ENCODE data around the gene APLP1. TPM values are rescaled to one million over a fixed set of nuclear protein-coding genes. Genes with fewer than 3 reads are reported as not detected.

APLP1 gene
- total RNA-seq, 6 experiments from 2014 or later = 0.27 to 1.5 (median 0.37) TPM; not detected in 3

- ATAC-seq (no peak), DNase-seq (no peak)
- no peak overlapping the region for H3K4me3 ChIP-seq
- H3K27ac ChIP-seq = no peak overlapping the region
- H3K9me3 ChIP-seq = no peaks in the 10 kb centered on the region
- peaks cover 0 to 14% (median 0%) of the 10 kb centered on the region in 4 donors for H3K36me3 ChIP-seq
- H3K4me1 ChIP-seq = no peaks in the 10 kb centered on the region
- TF ChIP-seq POLR2A (IDR thresholded peaks at IDR 0.05) = no peak
- TF ChIP-seq, protein P1, sequence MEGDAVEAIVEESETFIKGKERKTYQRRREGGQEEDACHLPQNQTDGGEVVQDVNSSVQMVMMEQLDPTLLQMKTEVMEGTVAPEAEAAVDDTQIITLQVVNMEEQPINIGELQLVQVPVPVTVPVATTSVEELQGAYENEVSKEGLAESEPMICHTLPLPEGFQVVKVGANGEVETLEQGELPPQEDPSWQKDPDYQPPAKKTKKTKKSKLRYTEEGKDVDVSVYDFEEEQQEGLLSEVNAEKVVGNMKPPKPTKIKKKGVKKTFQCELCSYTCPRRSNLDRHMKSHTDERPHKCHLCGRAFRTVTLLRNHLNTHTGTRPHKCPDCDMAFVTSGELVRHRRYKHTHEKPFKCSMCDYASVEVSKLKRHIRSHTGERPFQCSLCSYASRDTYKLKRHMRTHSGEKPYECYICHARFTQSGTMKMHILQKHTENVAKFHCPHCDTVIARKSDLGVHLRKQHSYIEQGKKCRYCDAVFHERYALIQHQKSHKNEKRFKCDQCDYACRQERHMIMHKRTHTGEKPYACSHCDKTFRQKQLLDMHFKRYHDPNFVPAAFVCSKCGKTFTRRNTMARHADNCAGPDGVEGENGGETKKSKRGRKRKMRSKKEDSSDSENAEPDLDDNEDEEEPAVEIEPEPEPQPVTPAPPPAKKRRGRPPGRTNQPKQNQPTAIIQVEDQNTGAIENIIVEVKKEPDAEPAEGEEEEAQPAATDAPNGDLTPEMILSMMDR (IDR thresholded peaks at IDR 0.05) = no peak
- no peaks in the 10 kb centered on the region for H3K27me3 ChIP-seq
- 90% methylated on average over 7 of the region's 13 CpGs for WGBS (ENCODE audit: insufficient coverage, low coverage, low lambda C conversion rate, missing lambda C conversion rate)
- intact Hi-C loops (cut with DNase I) = no loop called here
Observed at GRCh38 chr19:35896643-35897040, 28.3 kb downstream of the APLP1 start.

- Histone ChIP-seq H3K4me3 (peak overlapping the region in 1 of 3 donors; percentile 64), H3K4me1 (no peaks in the 10 kb centered on the region), H3K36me3 (peaks cover 0 to 12% (median 0%) of the 10 kb centered on the region in 4 donors), H3K9me3 (no peaks in the 10 kb centered on the region), H3K27ac (peak overlapping the region; percentile 74 to 90 (median 86)), H3K27me3 (no peaks in the 10 kb centered on the region)
- ATAC-seq (no peak), DNase-seq (no peak)
- intact Hi-C loops (cut with DNase I) = no loop called here
- 84% methylated on average over 6 of the region's 13 CpGs for whole genome bisulfite sequencing (ENCODE audit: insufficient coverage, low coverage, low lambda C conversion rate, missing lambda C conversion rate)
- no peak for TF ChIP-seq POLR2A (IDR thresholded peaks at IDR 0.05)
- TF ChIP-seq, protein P1 (IDR thresholded peaks at IDR 0.05) = no peak
Observed at GRCh38 chr19:35897706-35898451, 29.5 kb downstream of the APLP1 start.

DNA sequence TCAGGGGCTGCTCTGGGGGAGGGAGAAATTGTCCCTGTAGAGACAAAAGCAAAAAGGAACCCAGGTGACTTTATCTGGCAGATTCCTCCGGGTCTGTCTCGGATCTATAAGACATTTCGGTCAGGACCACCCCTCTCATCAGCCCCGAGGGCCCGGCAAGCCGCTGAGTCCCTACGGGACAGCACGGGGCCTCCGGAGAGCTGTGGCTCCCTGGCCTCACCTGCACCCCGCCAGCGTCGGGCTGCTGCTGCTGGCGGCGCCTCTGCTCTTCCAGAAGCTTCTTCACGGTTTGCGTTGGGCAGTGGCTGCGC lies 30.1 kb downstream of the APLP1 start:
- TF ChIP-seq POLR2A (IDR thresholded peaks at IDR 0.05) = no peak
- TF ChIP-seq, protein P1 (IDR thresholded peaks at IDR 0.05) = no peak
- no CpG with 5 or more reads among the region's 17 CpGs for WGBS (ENCODE audit: insufficient coverage, low coverage, low lambda C conversion rate, missing lambda C conversion rate)
- no peaks in the 10 kb centered on the region for H3K4me1 ChIP-seq

DNA sequence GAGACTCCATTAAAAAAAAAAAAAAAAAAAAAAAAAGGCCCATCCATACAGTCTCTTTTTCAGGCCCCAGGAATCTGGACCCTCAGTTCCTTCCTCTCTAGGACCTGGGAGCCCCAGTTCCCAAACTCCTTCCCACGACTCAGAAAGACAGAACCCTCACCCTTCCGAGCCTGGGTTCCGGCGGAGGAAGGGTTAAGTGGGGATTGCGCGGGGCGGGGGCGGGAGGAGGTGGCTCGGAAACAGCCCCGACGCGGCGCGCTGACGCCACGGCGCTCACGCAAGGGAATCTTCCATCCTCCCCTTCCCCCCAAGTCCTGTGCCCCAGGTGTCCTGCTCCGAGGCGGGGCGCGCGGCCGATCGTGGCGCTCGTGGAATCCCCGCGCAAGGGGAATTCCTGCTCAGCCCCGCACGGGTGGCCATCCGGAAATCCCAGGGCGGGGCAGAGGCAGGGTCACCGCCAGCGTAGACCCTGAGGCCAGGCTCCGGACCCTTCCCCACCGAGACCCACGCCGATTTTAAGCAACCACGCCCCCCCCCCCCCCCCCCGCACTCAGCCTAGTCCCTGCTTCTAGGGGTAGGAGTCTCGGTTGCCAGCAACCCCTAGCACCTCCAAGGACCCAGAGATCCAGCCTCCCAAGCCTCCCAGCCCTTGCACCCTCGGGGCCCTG lies 31.3 kb downstream of the APLP1 start:
- Histone ChIP-seq H3K27me3 (no peaks in the 10 kb centered on the region), H3K4me1 (no peaks in the 10 kb centered on the region), H3K4me3 (peak overlapping the region; percentile 63 to 83 (median 64)), H3K27ac (peak overlapping the region; percentile 74 to 90 (median 86)), H3K36me3 (peaks cover 0 to 10% (median 0%) of the 10 kb centered on the region in 4 donors), H3K9me3 (no peaks in the 10 kb centered on the region)
- TF ChIP-seq POLR2A (IDR thresholded peaks at IDR 0.05) = no peak
- TF ChIP-seq, protein P1 (IDR thresholded peaks at IDR 0.05) = no peak
- peak; percentile 82 to 89 (median 84) for ATAC-seq
- DNase-seq = peak; percentile 89 to 92 (median 92)
- intact Hi-C loops (cut with DNase I) = no loop called here
- WGBS (ENCODE audit: insufficient coverage, low coverage, low lambda C conversion rate, missing lambda C conversion rate) = 0% methylated on average over 3 of the region's 43 CpGs

More for the DNA sequence above, 30.1 kb downstream of the APLP1 start:
- intact Hi-C loops (cut with DNase I) = no loop called here
- H3K27me3 ChIP-seq = no peaks in the 10 kb centered on the region
- no peak for ATAC-seq
- H3K27ac ChIP-seq = peak overlapping the region; percentile 74 to 90 (median 86)
- no peaks in the 10 kb centered on the region for H3K9me3 ChIP-seq
- no peak for DNase-seq
- H3K4me3 ChIP-seq = peak overlapping the region; percentile 63 to 83 (median 64)
- peaks cover 0 to 10% (median 0%) of the 10 kb centered on the region in 4 donors for H3K36me3 ChIP-seq

Measured in right lobe of liver (tissue), 6 donors.